Smooth muscle cell (in vitro differentiated cells): ENCODE results near the gene SOWAHA. TPM values are rescaled to one million over a fixed set of nuclear protein-coding genes. Genes with fewer than 3 reads are reported as not detected.

Source experiments
- DNase-seq: peaks from one replicate; lab custom pipeline; 2025; ENCODE audit not compliant: unreplicated experiment; lab: John Stamatoyannopoulos, UW
- H2AFZ ChIP-seq: fragments of 200-600 bp; sonication (generic); 2 replicates; pipeline ENCODE4 v1.6.0; 2016; ENCODE audit warnings: antibody characterized with exemption, low read depth, mild to moderate bottlenecking
- H3F3A ChIP-seq: fragments of 200-600 bp; sonication (generic); 2 replicates; pipeline ENCODE4 v1.6.0; 2017; ENCODE audit warnings: antibody characterized with exemption, low read depth
- H3K27ac ChIP-seq: fragments of 200-600 bp; sonication (generic); 2 replicates; pipeline ENCODE4 v1.5.1; 2016; ENCODE audit warnings: low read depth, mild to moderate bottlenecking
- H3K27me3 ChIP-seq: fragments of 200-600 bp; sonication (generic); 2 replicates; pipeline ENCODE4 v1.6.1; 2016; ENCODE audit warnings: low read depth, mild to moderate bottlenecking
- H3K36me3 ChIP-seq: fragments of 200-600 bp; sonication (generic); 2 replicates; pipeline ENCODE4 v1.5.1; 2016; ENCODE audit warnings: low read depth
- H3K4me1 ChIP-seq: fragments of 200-600 bp; sonication (generic); 2 replicates; pipeline ENCODE4 v1.5.1; 2016; ENCODE audit warnings: low read depth
- H3K4me2 ChIP-seq: fragments of 200-600 bp; sonication (generic); 2 replicates; pipeline ENCODE4 v1.6.0; 2016; ENCODE audit warnings: mild to moderate bottlenecking
- H3K4me3 ChIP-seq: fragments of 200-600 bp; sonication (generic); 2 replicates; pipeline ENCODE4 v1.5.1; 2016; ENCODE audit warnings: mild to moderate bottlenecking
- H3K79me2 ChIP-seq: fragments of 200-600 bp; sonication (generic); 2 replicates; pipeline ENCODE4 v1.6.0; 2016; ENCODE audit warnings: low read depth, mild to moderate bottlenecking
- H3K9ac ChIP-seq: fragments of 200-600 bp; sonication (generic); 2 replicates; pipeline ENCODE4 v1.6.0; 2016; ENCODE audit warnings: low read depth
- H3K9me3 ChIP-seq: fragments of 200-600 bp; sonication (generic); replicated peaks from 2 replicates; pipeline ENCODE4 v1.5.1; 2016; ENCODE audit warnings: low read depth
- H4K20me1 ChIP-seq: fragments of 200-600 bp; sonication (generic); 2 replicates; pipeline ENCODE4 v1.6.0; 2016; ENCODE audit warnings: low read depth
- CTCF ChIP-seq: fragments of 200-600 bp; sonication (generic); IDR thresholded peaks from 2 replicates; pipeline ENCODE4 v1.5.1; 2017; ENCODE audit warnings: borderline replicate concordance, mild to moderate bottlenecking, antibody characterized with exemption; ENCODE audit not compliant: insufficient read depth, poor library complexity, severe bottlenecking
- WGBS: methylation state at CpG from one replicate; pipeline ENCODE4 v1.1.7; 2016; ENCODE audit warnings: low lambda C conversion rate; 5-methylcytosine and 5-hydroxymethylcytosine counted together
- polyA plus RNA-seq: library from polyadenylated mRNA; unstranded; fragments of >200 nt; fragmentation: Nextera tagmentation; extraction: Ambion mirVana; gene quantifications from 2 replicates; pipeline ENCODE4 v1.2.1, GENCODE V29; 2016
- total RNA-seq: library from RNA; depleted of rRNA; stranded (reverse); fragments of >200 nt; gene quantifications from 2 replicates; pipeline ENCODE4 v1.2.3, GENCODE V29; 2014

Gene SOWAHA
- total and polyA plus RNA-seq, 2 experiments from 2014 or later, result 0.43 to 1.5 TPM

GRCh38 chr5:132776131-132776937 is 36.8 kb upstream of the SOWAHA start:
- WGBS, result 5% methylated on average over 39 of the region's 39 CpGs
- Histone ChIP-seq H2AFZ (peak overlapping the region; percentile 35), H3F3A (no peaks in the 10 kb centered on the region), H3K27ac (peak overlapping the region; percentile 67), H3K27me3 (no peaks in the 10 kb centered on the region), H3K9me3 (no peaks in the 10 kb centered on the region), H3K4me2 (peak overlapping the region; percentile 86), H3K36me3 (no peaks in the 10 kb centered on the region), H3K4me1 (peaks cover 18% of the 10 kb centered on the region), H3K9ac (peak overlapping the region; percentile 66), H3K79me2 (peaks cover 49% of the 10 kb centered on the region), H4K20me1 (peaks cover 45% of the 10 kb centered on the region), H3K4me3 (peak overlapping the region; percentile 59)
- no peak for TF ChIP-seq CTCF
- no peak for DNase-seq

GRCh38 chr5:132776938-132777208 is 36.2 kb upstream of the SOWAHA start:
- H2AFZ ChIP-seq, result peak overlapping the region; percentile 35
- H3F3A ChIP-seq, result no peaks in the 10 kb centered on the region
- H3K4me2 ChIP-seq, result peak overlapping the region; percentile 86
- no peaks in the 10 kb centered on the region for H3K27me3 ChIP-seq
- no peak for TF ChIP-seq CTCF
- peaks cover 13% of the 10 kb centered on the region for H3K4me1 ChIP-seq
- H3K9me3 ChIP-seq, result no peaks in the 10 kb centered on the region
- H3K79me2 ChIP-seq, result peaks cover 45% of the 10 kb centered on the region
- H3K36me3 ChIP-seq, result no peaks in the 10 kb centered on the region
- 2% methylated on average over 10 of the region's 40 CpGs for WGBS
- peak overlapping the region; percentile 66 for H3K9ac ChIP-seq
- H3K4me3 ChIP-seq, result peak overlapping the region; percentile 59
- peaks cover 39% of the 10 kb centered on the region for H4K20me1 ChIP-seq
- no peak for DNase-seq
- H3K27ac ChIP-seq, result no peak overlapping the region

GRCh38 chr5:132777209-132778069 is 35.7 kb upstream of the SOWAHA start, which contains the start of gene SEPTIN8:
Gene SEPTIN8, minus strand, starts transcription at chr5:132777239. Its CDS starts 102 bp downstream, at chr5:132777137.
- Histone ChIP-seq H4K20me1 (peaks cover 34% of the 10 kb centered on the region), H3K4me1 (peaks cover 13% of the 10 kb centered on the region), H3K27ac (peak within 1 kb of the TSS; percentile 67), H3K79me2 (peaks cover 39% of the 10 kb centered on the region), H2AFZ (peak within 1 kb of the TSS; percentile 94), H3K4me3 (peak within 1 kb of the TSS; percentile 59), H3K27me3 (no peaks in the 10 kb centered on the region), H3K36me3 (no peaks in the 10 kb centered on the region), H3K9me3 (no peaks in the 10 kb centered on the region), H3K4me2 (peak within 1 kb of the TSS; percentile 86), H3K9ac (peak within 1 kb of the TSS; percentile 70), H3F3A (no peaks in the 10 kb centered on the region)
- DNase-seq, result no peak
- TF ChIP-seq CTCF, result no peak
- 8% methylated on average over 32 of the region's 82 CpGs for WGBS
